ENCODE results near the gene EPN2.
A peak's percentile ranks its signal among the peaks of the same experiment; 100 is the strongest.

The EPN2 gene

GRCh38 chr17:19328441-19329061 is 91.4 kb downstream of the EPN2 start:
- H3K4me3 ChIP-seq (ENCODE audit: control insufficient read depth, low read depth, low read length) = no peak overlapping the region
- TF ChIP-seq CTCF (conservative IDR thresholded peaks at IDR 0.05; ENCODE audit: control insufficient read depth, insufficient read depth, low read depth, low read length) = no peak
- no peak for DNase-seq (ENCODE audit: low read depth)

- DNase-seq (ENCODE audit: low read depth) = no peak
- TF ChIP-seq CTCF (conservative IDR thresholded peaks at IDR 0.05; ENCODE audit: control insufficient read depth, insufficient read depth, low read depth, low read length) = no peak
- H3K4me3 ChIP-seq (ENCODE audit: control insufficient read depth, low read depth, low read length) = no peak overlapping the region
Observed at GRCh38 chr17:19329136-19329535, 92.0 kb downstream of the EPN2 start.

- H3K4me3 ChIP-seq (ENCODE audit: control insufficient read depth, low read depth, low read length) = no peak overlapping the region
- no peak for TF ChIP-seq CTCF (conservative IDR thresholded peaks at IDR 0.05; ENCODE audit: control insufficient read depth, insufficient read depth, low read depth, low read length)
- DNase-seq (ENCODE audit: low read depth) = no peak
Observed at GRCh38 chr17:19329839-19330238, 92.7 kb downstream of the EPN2 start.

- TF ChIP-seq CTCF (conservative IDR thresholded peaks at IDR 0.05; ENCODE audit: control insufficient read depth, insufficient read depth, low read depth, low read length) = no peak
- DNase-seq (ENCODE audit: low read depth) = no peak
- H3K4me3 ChIP-seq (ENCODE audit: control insufficient read depth, low read depth, low read length) = no peak overlapping the region
Observed at GRCh38 chr17:19330271-19330670, 93.1 kb downstream of the EPN2 start.

- peak; percentile 85 for DNase-seq (ENCODE audit: low read depth)
- no peak for TF ChIP-seq CTCF (conservative IDR thresholded peaks at IDR 0.05; ENCODE audit: control insufficient read depth, insufficient read depth, low read depth, low read length)
- H3K4me3 ChIP-seq (ENCODE audit: control insufficient read depth, low read depth, low read length) = no peak overlapping the region
Observed at GRCh38 chr17:19331134-19331533, 94.0 kb downstream of the EPN2 start.

GRCh38 chr17:19331543-19332245 is 94.5 kb downstream of the EPN2 start:
- TF ChIP-seq CTCF (conservative IDR thresholded peaks at IDR 0.05; ENCODE audit: control insufficient read depth, insufficient read depth, low read depth, low read length) = no peak
- DNase-seq (ENCODE audit: low read depth) = no peak
- H3K4me3 ChIP-seq (ENCODE audit: control insufficient read depth, low read depth, low read length) = no peak overlapping the region
